Left ventricle myocardium inferior (tissue), 1 donor: ENCODE data around the gene OGFOD3. TPM values are rescaled to one million over a fixed set of nuclear protein-coding genes. Genes with fewer than 3 reads are reported as not detected.
A peak's percentile ranks its signal among the peaks of the same experiment; 100 is the strongest.

Experiments
- DNase-seq: peaks from one replicate; pipeline ENCODE4 v3.0.0-alpha.2; 2020
- H3K27ac ChIP-seq: fragments of 200-600 bp; replicated peaks from 2 replicates; pipeline ENCODE4 v1.8.0; 2021
- H3K27me3 ChIP-seq: fragments of 200-600 bp; 2 replicates; pipeline ENCODE4 v1.8.0; 2021; ENCODE audit warnings: low read depth
- H3K36me3 ChIP-seq: fragments of 200-600 bp; 2 replicates; pipeline ENCODE4 v1.8.0; 2021
- H3K4me1 ChIP-seq: fragments of 200-600 bp; 2 replicates; pipeline ENCODE4 v1.8.0; 2021
- H3K4me3 ChIP-seq: fragments of 200-600 bp; 2 replicates; pipeline ENCODE4 v1.8.0; 2021; ENCODE audit warnings: mild to moderate bottlenecking, moderate library complexity
- H3K9me3 ChIP-seq: fragments of 200-600 bp; replicated peaks from 2 replicates; pipeline ENCODE4 v1.8.0; 2021
- CTCF ChIP-seq: fragments of 200-600 bp; IDR thresholded peaks from 2 replicates; pipeline ENCODE4 v1.8.0; 2021; ENCODE audit warnings: antibody characterized with exemption, mild to moderate bottlenecking, borderline replicate concordance
- intact Hi-C: fragments of 100-400 bp; cut with micrococcal nuclease; formaldehyde crosslinking; loops from one replicate; pipeline ENCODE4 v1.11.0; 2022
- long read RNA-seq: library from polyadenylated mRNA; unstranded; transcript quantifications from one replicate; pipeline ENCODE4 v2.0.0, GENCODE V29; 2021
- total RNA-seq: library from RNA; stranded (reverse); fragmentation: NEBNext Ultra II Directional; extraction: Animal tissue kit (Norgen Biotek cat#: 25700); gene quantifications from one replicate; pipeline ENCODE4 v1.2.1, GENCODE V29; 2021
- donor health status: DM: no; HTN: yes; CAD: no; lungs with severe emphysema.

OGFOD3 gene
- 28.0 TPM for total RNA-seq
- long read RNA-seq, full-length matches to known transcripts, result 54 of 63 reads
- long read RNA-seq, partial matches to known transcripts, result 2 of 63 reads
- long read RNA-seq, other reads (novel, unspliced or antisense), result 7 of 63 reads

GRCh38 chr17:82418001-82418986, at the start of gene OGFOD3, which contains the start of gene HEXD:
OGFOD3 (minus strand) TSS chr17:82418586; CDS start chr17:82418485, 101 bp downstream.
HEXD (plus strand) TSS chr17:82418347; CDS start chr17:82419800, 1,453 bp downstream.
- Histone ChIP-seq H3K9me3 (peaks cover 10% of the 10 kb centered on the region), H3K4me3 (peak within 1 kb of the TSS; percentile 86), H3K27ac (peak within 1 kb of the TSS; percentile 96), H3K27me3 (no peaks in the 10 kb centered on the region), H3K36me3 (peaks cover 17% of the 10 kb centered on the region), H3K4me1 (peaks cover 30% of the 10 kb centered on the region)
- TF ChIP-seq CTCF, result peak; percentile 25
- DNase-seq, result peak; percentile 83
- intact Hi-C loops, result no loop called here

GRCh38 chr17:82465023-82465603, 46.7 kb upstream of the OGFOD3 start:
- Histone ChIP-seq H3K4me1 (peaks cover 43% of the 10 kb centered on the region), H3K27me3 (no peaks in the 10 kb centered on the region), H3K4me3 (no peak overlapping the region), H3K9me3 (no peaks in the 10 kb centered on the region), H3K36me3 (peaks cover 94% of the 10 kb centered on the region), H3K27ac (peak overlapping the region; percentile 70)
- intact Hi-C loops, result no loop called here
- DNase-seq, result no peak
- no peak for TF ChIP-seq CTCF

- Histone ChIP-seq H3K4me3 (peak overlapping the region; percentile 9), H3K4me1 (peaks cover 48% of the 10 kb centered on the region), H3K27me3 (no peaks in the 10 kb centered on the region), H3K27ac (peak overlapping the region; percentile 70), H3K9me3 (no peaks in the 10 kb centered on the region), H3K36me3 (peaks cover 92% of the 10 kb centered on the region)
- no peak for TF ChIP-seq CTCF
- DNase-seq, result no peak
- intact Hi-C loops, result no loop called here
Observed at GRCh38 chr17:82464567-82464929, 46.2 kb upstream of the OGFOD3 start.

GRCh38 chr17:82463925-82464566, 45.7 kb upstream of the OGFOD3 start:
- no peaks in the 10 kb centered on the region for H3K9me3 ChIP-seq
- no peak for DNase-seq
- H3K4me1 ChIP-seq, result peaks cover 53% of the 10 kb centered on the region
- intact Hi-C loops, result no loop called here
- peaks cover 87% of the 10 kb centered on the region for H3K36me3 ChIP-seq
- no peaks in the 10 kb centered on the region for H3K27me3 ChIP-seq
- H3K27ac ChIP-seq, result peak overlapping the region; percentile 70
- peak overlapping the region; percentile 9 for H3K4me3 ChIP-seq
- TF ChIP-seq CTCF, result no peak

- no peak for DNase-seq
- H3K36me3 ChIP-seq, result peaks cover 80% of the 10 kb centered on the region
- H3K4me1 ChIP-seq, result peaks cover 58% of the 10 kb centered on the region
- no peaks in the 10 kb centered on the region for H3K27me3 ChIP-seq
- no peak for TF ChIP-seq CTCF
- H3K27ac ChIP-seq, result peak overlapping the region; percentile 70
- intact Hi-C loops, result no loop called here
- H3K9me3 ChIP-seq, result no peaks in the 10 kb centered on the region
- H3K4me3 ChIP-seq, result no peak overlapping the region
Observed at GRCh38 chr17:82463391-82463790, 45.0 kb upstream of the OGFOD3 start.
